AG04450 (cell line): ENCODE measurements around the gene ZNF592. TPM values are rescaled to one million over a fixed set of nuclear protein-coding genes. Genes with fewer than 3 reads are reported as not detected.

Experiments
- CTCF ChIA-PET: fragments of 300-600, 350-600 bp; formaldehyde crosslinking; extraction: SDS; loops from one replicate; lab custom pipeline; 2022; ENCODE audit warnings: antibody characterized with exemption, inconsistent platforms; lab: Charles Lee
- POLR2A ChIA-PET: fragments of 350-600 bp; formaldehyde crosslinking; extraction: SDS; loops from one replicate; lab custom pipeline; 2021; ENCODE audit warnings: antibody characterized with exemption, inconsistent platforms; lab: Yijun Ruan, JAX
- DNase-seq: peaks from one replicate; pipeline ENCODE4 v3.0.0-alpha.2; 2011; ENCODE audit warnings: low read depth, low spot score
- H3K27ac ChIP-seq: one replicate; pipeline ENCODE4 v1.5.1; 2012; ENCODE audit warnings: low read depth, low read length, control low read depth
- H3K27me3 ChIP-seq: one replicate; pipeline ENCODE4 v1.6.0; 2012; ENCODE audit warnings: low read length; ENCODE audit not compliant: control insufficient read depth, insufficient read depth
- H3K4me3 ChIP-seq: 2 replicates; pipeline ENCODE4 v1.5.1; 2011; ENCODE audit warnings: mild to moderate bottlenecking, low read depth, low read length, control low read depth
- H3K9me3 ChIP-seq: 2 replicates; pipeline ENCODE4 v1.5.1; 2012; ENCODE audit warnings: low read length; ENCODE audit not compliant: control insufficient read depth, insufficient read depth
- CTCF ChIP-seq: IDR thresholded peaks from 2 replicates; pipeline ENCODE4 v1.5.1; 2011; ENCODE audit warnings: low read depth, low read length, control low read depth, inconsistent platforms
- polyA plus RNA-seq: library from polyadenylated mRNA; depleted of rRNA; stranded (reverse); fragments of >200 nt; gene quantifications from 2 replicates; pipeline ENCODE4 v1.2.3, GENCODE V29; 2011

ZNF592 gene
- polyA plus RNA-seq, 1 experiment: 6.2 TPM

GRCh38 chr15:84833447-84834228, 85.2 kb downstream of the ZNF592 start:
- ChIA-PET CTCF (no interaction called here), POLR2A (interaction anchor here (0.6 kb wide), 1 partner anchor 191 kb away, joined by 4 read pairs; no protein-coding TSS in a partner anchor)

GRCh38 chr15:84834229-84834955, 86.0 kb downstream of the ZNF592 start:
- peaks cover 23% of the 10 kb centered on the region for H3K27me3 ChIP-seq
- no peak overlapping the region for H3K27ac ChIP-seq
- no peak for TF ChIP-seq CTCF
- H3K9me3 ChIP-seq: no peaks in the 10 kb centered on the region
- CTCF ChIA-PET: no interaction called here
- no peak for DNase-seq
- H3K4me3 ChIP-seq: no peak overlapping the region
- POLR2A ChIA-PET: interaction anchor here (0.6 kb wide), 1 partner anchor 192 kb away, joined by 4 read pairs; no protein-coding TSS in a partner anchor

More at GRCh38 chr15:84833447-84834228, 85.2 kb downstream of the ZNF592 start:
- Histone ChIP-seq H3K27me3 (peaks cover 26% of the 10 kb centered on the region), H3K4me3 (no peak overlapping the region), H3K9me3 (no peaks in the 10 kb centered on the region), H3K27ac (no peak overlapping the region)
- no peak for DNase-seq
- TF ChIP-seq CTCF: no peak

- ChIA-PET CTCF (interaction anchor here (0.9 kb wide), 1 partner anchor 10 kb away, joined by 3 read pairs; no protein-coding TSS in a partner anchor), POLR2A (no interaction called here)
- Histone ChIP-seq H3K27me3 (peaks cover 20% of the 10 kb centered on the region), H3K9me3 (peaks cover 2% of the 10 kb centered on the region; the same call in 1 of the 2 replicates), H3K27ac (no peak overlapping the region), H3K4me3 (no peak overlapping the region)
- TF ChIP-seq CTCF: no peak
- no peak for DNase-seq
Measured at GRCh38 chr15:84834969-84835368, 86.6 kb downstream of the ZNF592 start.

- Histone ChIP-seq H3K27me3 (peaks cover 17% of the 10 kb centered on the region), H3K27ac (no peak overlapping the region), H3K9me3 (peaks cover 2% of the 10 kb centered on the region; the same call in 1 of the 2 replicates), H3K4me3 (no peak overlapping the region)
- ChIA-PET POLR2A (no interaction called here), CTCF (interaction anchor here (0.9 kb wide), 1 partner anchor 9 kb away, joined by 3 read pairs; no protein-coding TSS in a partner anchor)
- no peak for TF ChIP-seq CTCF
- no peak for DNase-seq
Measured at GRCh38 chr15:84835661-84836337, 87.4 kb downstream of the ZNF592 start.
